Dermis blood vessel endothelial cell (primary cell): ENCODE measurements around the gene TMEM59L. TPM values are rescaled to one million over a fixed set of nuclear protein-coding genes. Genes with fewer than 3 reads are reported as not detected.
A peak's percentile ranks its signal among the peaks of the same experiment; 100 is the strongest.
"Not testable (repeated sequence)": the region's sequence is repeated elsewhere in the genome, so short reads cannot be mapped to it uniquely, and the experiment has no call there.

Experiments used
- DNase-seq: peaks from one replicate; pipeline ENCODE4 v3.0.0; 2010
- total RNA-seq: library from RNA; depleted of rRNA; stranded (reverse); fragments of >200 nt; gene quantifications from 2 replicates; pipeline ENCODE4 v1.2.3, GENCODE V29; 2014

Gene TMEM59L
- total RNA-seq = under 0.01 TPM in 1 of 2 replicates, not detected in the other

DNA sequence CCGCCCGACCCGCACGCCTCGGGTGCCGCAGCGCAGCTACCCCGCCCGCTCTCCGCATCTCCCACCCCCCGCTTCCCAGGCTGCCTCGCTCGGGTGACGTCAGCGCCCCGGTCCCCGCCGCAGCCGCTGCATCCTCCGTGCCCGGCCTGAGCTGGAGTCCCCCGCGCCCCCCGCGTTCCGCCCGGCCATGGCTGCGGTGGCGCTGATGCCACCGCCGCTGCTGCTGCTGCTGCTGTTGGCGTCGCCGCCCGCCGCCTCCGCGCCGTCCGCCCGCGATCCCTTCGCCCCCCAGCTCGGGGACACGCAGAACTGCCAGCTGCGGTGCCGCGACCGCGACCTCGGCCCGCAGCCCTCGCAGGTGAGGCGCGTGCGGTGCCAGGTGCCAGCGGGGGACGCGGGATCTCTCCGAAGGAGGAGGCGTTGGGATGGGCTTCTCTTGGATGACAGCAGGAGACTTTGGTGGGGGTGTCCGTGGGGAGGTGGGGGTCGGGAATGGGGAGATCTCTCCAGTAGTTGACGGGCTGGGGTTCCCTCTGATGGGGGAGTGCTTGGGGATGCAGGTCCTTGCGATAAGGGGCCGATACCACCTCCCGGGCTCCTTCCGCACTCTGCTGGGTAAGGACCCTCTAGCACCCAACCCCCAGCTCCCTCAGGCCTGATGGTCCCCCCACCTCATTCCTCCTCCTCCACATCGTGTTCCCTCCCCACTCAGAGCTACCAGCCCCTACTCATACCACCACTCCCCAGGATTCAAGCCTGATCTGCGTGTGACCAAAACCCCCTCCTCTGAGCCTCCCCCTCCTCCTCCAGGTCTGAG is at the start of gene TMEM59L:
Gene TMEM59L (plus strand): TSS at position 99 of the 817 bp plus-strand sequence. CDS start 89 bp downstream, at position 188.
- DNase-seq = no peak

DNA sequence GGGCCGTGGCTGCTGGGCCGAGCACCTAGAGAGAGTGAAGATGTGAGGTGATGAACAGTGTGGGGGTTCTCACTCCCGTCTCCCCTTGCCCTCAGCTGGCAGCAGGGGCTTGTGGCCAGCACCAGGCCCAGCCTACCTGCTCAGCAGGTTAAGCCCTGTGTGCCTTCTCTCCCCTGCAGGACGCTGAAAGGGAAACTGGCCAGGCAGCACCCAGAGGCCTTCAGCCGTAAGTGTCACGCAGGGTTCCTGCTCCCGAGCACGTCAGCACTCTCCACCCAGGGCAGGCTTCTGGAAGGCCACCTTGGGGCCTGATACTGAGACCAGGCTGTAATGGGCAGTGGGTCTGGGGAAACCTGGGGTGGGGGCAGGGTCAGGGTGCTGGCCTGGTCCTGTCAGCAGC is 45.7 kb upstream of the TMEM59L start:
- DNase-seq = no peak

DNA sequence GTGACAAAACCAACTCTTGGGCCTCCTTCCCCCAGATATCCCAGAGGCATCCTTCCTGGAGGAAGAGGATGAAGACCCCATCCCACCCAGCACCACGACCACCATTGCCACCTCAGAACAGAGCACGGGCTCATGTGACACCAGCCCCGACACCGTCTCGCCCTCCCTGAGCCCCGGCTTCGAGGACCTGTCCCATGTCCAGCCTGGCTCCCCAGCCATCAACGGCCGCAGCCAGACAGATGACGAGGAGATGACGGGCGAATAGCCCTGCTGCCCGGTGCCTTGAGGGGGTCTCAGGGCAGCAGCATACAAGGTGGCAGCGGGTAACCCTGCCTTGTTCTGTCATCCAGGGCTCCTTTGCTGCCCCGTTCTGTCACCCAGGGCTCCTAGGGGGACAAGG is 44.3 kb upstream of the TMEM59L start:
- DNase-seq = no peak

DNA sequence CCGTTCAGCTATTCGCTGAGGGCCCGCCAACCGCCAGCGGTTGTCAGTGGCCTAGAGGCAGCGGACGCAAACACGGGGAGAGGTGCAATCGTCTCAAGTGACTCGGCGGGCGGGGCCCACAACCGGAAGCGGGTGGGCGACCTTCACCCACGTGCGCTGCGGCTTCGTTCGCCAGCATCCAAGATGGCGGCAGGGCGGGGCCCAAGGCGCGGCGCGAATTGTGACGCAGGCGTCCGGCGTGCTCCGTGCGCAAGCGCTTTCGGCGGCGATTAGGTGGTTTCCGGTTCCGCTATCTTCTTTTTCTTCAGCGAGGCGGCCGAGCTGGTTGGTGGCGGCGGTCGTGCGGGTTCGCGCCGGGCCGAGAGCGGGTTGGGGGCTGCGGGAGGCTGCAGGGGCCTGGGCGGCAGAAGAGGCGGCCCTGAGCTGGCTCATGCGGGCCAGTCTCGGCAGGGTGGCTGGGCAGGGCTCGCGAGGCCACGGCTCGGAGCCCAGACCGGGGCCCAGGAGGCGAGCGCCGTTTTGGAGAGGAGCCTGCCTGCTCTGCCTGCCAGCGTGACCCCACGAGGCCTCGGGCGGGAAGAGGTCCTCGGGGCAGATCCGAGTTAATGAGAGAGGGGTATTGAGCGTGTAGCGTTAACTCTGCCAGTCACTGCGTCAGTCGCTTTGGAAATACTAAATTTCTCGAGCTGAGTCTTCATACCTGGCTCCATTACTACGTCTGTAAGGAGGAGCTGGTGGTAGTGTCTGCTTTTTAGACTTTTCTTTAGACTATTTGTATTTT is 40.9 kb upstream of the TMEM59L start, which contains the start of gene UBA52:
Gene UBA52 (plus strand): TSS at position 294 of the 781 bp plus-strand sequence. CDS start 1,444 bp downstream, outside the sequence.
- DNase-seq = peak; percentile 98

DNA sequence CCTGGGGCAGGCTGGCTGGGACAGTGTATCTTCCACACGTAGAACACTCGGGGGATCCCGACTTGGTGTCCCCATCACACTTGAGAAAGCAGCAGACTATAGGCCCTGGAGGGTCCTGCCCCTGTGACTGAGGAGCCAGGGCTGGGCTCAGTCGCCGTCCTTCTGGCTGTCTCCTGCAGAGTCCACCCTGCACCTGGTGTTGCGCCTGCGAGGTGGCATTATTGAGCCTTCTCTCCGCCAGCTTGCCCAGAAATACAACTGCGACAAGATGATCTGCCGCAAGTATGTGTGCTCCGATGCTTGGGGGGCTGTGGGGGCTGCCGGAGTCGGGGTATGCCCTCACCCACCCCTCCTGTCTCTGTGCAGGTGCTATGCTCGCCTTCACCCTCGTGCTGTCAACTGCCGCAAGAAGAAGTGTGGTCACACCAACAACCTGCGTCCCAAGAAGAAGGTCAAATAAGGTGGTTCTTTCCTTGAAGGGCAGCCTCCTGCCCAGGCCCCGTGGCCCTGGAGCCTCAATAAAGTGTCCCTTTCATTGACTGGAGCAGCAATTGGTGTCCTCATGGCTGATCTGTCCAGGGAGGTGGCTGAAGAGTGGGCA is 37.9 kb upstream of the TMEM59L start:
- DNase-seq = no peak

DNA sequence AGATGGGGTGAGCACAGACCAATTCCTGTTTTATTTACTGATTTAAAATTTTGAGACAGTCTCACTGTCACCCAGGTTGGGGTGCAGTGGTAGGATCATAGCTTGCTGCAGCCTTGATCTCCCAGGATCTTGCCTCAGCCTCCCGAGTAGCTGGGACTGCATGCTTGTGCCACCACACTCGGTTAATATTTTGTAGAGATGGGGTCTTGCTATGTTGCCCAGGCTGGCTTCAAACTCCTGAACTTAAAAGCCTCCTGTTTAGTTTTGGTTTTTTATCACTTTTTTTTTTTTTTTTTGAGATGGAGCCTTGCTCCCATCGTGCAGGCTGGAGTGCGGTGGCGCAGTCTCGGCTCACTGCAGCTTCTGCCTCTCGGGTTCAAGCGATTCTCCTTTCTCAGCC is 36.3 kb upstream of the TMEM59L start:
- no peak for DNase-seq

DNA sequence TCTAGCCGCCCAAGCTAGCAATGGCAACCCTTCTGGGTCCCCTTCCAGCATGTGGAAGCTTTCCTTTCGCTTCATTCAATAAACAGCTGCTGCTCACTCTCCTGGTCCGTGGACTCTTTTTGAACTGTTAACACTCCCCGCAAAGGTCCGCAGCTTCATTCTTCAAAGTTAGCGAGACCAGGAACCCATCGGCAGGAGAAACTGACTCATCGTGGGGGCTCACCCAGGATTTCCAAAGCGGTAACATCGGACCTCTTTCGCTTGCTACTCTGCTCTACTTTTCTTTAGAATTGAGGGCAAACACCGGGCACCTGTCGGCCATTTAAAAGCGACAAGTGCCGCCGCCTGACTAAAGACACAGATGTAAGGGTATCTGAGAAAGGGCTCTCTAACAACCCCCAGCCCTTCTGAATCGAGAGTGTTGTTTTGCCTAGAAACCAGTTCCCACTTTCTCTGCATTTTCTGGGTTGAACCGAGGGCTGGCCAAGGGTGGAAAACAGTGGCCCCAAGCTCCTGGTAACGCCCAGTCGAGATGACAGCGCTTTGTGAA is 35.2 kb upstream of the TMEM59L start:
- no peak for DNase-seq

DNA sequence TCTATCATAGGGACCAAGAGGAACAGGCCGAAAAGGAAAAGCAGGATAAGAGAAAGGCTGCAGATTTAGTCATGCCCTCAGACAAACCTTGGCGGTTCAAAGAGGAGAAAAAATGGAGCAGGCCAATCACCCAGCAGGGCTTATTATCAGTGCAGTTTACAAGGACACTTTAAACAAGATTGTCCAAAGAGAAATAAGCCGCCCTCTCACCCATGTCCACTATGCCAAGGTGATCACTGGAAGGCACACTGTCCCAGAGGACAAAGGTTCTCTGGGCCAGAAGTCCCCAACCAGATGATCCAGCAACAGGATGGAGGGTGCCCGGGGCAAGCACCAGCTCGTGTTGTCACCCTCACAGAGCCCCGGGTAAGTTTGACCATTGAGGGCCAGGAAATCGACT is 32.4 kb upstream of the TMEM59L start:
- no peak for DNase-seq

DNA sequence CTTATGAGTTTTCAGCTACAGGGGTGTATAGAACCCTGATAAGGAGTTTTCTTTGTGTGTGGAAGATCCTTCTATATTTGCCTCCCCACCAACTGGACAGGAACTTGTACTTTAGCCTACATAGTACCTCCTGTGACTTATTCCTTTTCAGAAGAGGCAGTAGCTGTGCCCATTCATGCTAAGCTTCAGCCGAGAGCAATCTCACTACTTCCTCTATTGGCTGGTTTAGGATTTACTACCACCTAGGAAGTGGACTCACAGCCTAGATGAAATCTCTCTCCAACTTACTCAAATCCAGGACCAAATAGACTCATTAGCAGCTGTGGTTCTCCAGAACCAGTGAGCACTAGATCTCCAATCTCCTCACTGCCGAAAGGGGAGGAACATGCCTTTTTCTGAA is 26.4 kb upstream of the TMEM59L start:
- DNase-seq = no peak

DNA sequence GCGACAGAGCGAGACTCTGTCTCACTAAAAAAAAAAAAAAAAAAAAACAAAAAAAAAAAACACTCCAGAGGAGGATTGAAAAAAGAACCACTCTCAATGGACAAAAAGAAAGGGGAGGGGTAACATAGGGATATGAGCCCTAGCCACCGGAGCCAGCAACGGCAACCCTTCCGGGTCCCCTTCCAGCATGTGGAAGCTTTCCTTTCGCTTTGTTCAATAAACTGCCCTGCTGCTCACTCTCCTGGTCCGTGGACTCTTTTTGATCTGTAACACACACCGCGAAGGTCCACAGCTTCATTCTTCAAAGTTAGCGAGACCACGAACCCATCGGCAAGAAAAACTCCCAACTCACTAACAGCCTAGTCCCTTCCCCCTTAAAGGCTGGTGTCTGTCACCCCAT is 25.1 kb upstream of the TMEM59L start:
- no peak for DNase-seq

DNA sequence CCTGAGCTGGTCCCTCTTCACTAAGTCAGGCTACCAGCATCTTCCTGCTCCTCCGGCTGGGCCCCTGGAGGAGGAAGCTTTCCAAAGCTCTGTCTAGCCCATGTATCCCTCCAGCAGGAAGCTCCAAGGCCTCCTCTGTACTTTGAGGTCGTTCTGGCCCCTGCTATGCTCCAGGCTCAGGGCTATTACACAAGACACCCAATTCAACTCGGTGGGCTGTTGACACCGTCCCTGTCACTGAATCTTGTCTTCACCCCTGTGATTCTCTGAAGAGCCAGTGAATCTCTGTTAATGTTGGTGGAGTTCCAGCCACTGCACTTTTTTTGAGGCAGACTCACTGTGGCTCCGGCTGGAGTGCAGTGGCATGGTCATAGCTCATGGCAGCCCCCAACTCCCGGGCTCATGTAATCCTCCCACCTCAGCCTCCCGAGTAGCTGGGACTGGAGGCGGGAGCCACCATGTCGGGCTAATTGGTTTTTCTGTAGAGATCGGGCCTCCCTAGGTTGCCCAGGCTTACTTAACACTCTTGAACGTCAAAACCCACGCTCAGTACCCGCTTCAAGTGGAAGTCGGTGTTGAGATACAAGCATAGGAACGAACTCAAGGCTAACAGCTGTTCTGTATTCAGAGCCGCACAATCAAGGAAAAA is 24.6 kb upstream of the TMEM59L start:
- DNase-seq = no peak

DNA sequence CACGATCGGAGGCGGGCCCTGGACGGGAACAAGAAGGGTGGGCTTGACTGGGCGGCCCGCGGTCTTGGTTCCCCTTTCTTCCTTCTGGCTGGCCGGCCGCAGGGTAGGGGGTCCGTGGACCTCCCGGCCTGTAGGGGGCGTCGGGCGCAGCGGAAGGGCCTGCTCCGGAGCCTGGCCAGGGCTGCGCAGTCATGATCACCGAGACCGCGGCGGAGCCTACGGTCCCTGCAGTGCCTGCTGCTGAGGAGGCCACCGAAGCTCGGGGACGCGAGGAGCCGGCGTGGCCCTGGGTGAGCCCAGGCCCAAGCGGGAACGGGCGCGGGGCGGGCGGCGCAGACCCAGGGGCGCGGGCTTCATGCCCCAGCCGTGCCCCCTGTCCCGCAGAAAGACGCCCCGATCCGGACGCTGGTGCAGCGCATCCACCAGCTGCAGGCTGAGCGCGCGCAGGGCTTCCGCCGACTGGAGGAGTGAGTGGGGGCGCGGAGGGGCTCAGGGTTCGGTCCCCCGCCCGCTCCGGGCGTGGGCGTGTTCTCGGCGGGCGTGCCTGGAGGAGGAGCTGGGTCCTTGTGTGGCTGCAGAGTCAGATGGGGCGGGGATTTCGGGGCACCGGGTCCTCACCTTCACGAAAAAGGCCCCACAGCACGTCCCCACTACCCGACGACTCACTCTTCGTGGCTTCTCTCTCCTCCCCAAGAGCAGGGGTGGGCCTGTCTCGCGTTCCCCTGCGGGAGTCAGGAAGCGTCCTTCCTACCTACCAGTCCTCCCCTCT is 23.9 kb upstream of the TMEM59L start, which contains the start of gene REX1BD:
Gene REX1BD (plus strand): TSS at position 188 of the 769 bp plus-strand sequence. CDS start 4 bp downstream, at position 192.
- peak; percentile 87 for DNase-seq

DNA sequence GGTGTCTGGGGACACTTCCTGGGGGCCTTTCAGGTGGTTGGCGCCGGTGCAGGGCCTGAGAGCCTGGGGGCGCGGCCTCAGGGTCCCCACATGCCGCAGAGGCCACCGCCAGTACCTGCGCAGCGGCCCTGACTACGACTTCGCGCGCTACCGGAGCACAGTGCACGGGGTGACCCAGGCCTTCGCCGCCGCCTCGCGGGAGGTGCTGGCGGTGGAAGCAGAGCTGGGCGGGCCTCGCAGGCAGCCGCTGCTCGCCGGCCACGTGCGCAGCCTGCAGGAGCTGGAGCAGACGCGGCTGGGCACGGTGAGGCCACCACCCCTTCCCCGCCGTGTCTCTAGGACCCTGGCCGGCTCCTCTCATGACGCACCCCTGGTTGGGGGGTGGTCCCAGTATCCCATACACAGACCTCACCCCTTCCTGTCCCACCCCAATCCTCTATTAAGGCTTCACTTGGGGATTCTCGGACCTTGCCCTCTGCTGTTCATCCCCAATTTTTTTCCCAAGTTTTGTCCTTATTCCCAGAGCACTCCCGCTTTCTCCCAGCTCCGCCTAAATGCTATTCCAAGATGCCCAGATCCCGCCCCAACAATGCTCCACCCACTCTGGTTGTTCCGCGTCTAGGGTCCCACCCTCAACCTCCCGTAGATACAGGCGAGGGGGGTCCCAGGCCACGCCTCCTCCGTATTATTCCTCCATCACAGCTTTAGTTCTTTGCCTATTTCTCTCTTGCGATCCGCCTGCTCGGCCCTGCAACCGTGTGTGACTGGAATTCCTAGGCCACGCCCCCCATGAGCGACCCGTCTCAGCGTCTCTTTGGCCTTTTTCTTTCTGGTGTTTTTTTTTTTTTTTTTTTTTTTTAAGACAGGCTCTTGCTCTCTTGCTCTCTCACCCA is 23.0 kb upstream of the TMEM59L start:
- DNase-seq = peak; percentile 80

DNA sequence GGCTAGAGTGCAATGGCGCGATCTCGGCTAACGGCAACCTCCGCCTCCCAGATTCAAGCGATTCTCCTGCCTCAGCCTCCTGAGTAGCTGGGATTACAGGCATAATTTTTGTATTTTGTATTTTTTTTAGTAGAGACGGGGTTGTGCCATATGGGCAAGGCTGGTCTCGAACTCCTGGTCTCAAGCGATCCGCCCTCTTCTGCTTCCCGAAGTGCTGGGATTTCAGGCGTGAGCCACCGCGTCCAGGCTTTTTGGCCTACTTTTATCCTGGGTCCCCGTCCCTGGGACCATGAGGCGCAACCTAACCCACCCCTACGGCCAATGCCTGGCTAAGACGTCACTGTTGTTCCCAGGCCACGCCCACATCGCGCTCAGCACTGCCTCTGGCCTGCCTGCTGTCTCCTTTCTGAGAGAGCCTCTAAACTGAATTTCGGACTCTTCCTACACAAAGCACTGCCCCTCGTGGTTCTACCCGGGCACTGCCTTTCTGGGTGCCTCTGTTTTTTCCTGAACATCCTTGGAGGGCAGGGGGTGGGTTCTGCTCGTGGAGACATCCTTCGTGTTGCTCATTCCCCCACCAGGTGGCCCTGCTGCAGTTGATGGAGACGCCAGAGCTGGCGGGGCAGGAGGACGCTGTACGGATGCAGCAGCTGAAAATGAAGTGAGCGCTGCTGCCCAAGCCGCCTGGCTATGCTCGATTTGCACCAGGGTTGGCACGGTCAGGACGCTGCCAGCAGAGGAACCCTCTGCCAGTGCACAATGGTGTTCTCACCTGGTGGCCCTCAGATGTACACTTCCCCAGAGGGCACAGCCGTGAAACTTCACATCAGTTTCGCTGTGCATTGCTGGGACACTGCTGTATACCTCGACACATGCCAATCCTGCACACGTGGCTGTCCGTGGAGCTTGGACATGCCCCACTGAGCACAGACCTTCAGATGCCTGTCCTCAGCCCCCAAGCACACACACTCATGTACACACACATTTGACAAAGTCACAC is 22.1 kb upstream of the TMEM59L start:
- peak; percentile 64 for DNase-seq

DNA sequence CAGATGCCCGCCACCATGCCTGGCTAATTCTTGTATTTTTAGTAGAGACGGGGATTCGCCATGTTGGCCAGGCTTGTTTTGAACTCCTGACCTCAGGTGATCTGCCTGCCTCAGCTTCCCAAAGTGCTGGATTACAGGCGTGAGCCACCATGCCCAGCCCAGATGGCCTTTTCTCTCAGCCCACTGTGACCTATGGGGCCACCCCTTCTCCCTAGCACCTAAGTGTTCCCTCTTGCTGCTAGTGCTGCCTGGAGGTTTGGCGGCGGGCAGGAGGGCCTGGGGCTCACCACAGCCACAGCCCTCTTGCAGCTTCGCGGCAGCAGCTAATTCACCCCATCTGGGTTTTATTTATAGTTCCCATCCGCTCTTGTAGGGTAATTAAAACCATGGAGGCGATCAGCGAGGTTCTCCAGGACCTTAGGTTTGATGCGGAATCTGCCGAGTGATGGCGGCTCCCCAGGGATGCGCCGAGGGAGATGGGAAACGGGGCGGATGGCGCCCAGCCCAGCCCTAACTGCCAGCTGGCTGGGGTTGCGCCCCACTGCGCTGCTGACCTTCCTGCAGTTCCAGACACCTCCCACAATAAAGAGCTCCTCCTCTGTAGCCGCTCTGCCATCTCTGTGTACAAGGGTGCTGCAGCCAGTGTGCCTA is 20.8 kb upstream of the TMEM59L start:
- DNase-seq = no peak

DNA sequence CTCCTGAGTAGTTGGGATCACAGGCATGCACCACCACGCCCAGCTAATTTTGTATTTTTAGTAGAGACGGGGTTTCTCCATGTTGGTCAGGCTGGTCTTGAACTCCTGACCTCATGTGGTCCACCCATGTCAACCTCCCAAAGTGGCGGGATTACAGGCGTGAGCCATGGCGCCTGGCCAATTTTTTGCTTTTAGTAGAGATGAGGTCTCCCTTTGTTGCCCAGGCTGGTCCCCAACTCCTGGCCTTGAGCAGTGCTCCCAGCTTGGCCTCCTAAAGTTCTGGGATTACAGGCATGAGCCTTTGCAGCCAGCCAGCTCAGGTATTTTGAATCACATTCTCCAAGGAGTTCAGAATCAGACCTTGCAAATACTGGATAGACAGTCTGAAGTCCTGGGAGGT is 19.9 kb upstream of the TMEM59L start:
- not testable (repeated sequence) for DNase-seq

DNA sequence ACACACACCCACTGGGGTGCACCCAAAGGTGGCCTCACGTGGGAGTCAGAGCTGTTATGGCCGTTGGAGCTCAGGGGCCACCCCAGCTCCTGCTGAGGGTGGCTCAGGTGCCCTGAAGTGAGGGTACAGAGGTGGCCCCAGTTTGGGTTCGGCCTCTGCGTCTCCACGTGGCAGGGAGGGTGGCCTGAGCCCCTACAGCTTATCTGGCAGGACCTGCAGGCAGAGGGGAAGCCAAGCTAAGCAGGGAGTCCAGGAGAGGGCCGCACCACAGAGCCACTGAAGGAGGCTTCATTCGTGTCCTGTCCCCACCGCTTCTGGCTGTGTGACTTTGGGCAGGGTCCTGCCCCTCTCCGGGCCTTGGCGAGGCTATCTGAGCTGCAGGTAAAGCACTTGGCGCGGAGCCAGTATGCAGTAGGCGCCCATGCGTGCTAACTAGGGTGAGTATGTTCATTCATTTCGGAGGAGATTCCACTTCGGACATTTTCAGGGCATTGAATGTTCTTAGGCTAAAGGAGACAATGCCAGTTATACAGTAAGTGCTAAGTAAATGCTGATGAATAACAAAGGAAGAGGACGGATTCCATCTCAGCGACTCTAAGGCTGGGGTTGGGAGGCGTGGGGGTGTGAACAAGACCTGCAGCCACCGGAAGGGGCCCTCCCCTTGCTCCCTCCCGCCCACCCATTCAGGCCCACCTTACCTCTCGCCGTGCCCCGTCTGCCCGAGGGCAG is 19.1 kb upstream of the TMEM59L start:
- no peak for DNase-seq
